HepG2 (cell line): ENCODE results near the gene NFE2L2. TPM values are rescaled to one million over a fixed set of nuclear protein-coding genes. Genes with fewer than 3 reads are reported as not detected.

Experiments
- ATAC-seq: fragments of 200-7000 bp; cut with Tn5 transposase; 3 replicates; pipeline ENCODE4 v1.9.1; 2020; ENCODE audit warnings: mild to moderate bottlenecking, moderate library complexity
- BruUV-seq: library from RNA; stranded (reverse); fragments of 400-500 nt; replicated peaks from 2 replicates; lab custom pipeline; 2021; lab: Mats Ljungman, UMichigan
- CTCF ChIA-PET: fragments of 300-600 bp; formaldehyde crosslinking; extraction: SDS; loops from one replicate; lab custom pipeline; 2021; ENCODE audit warnings: low total read pairs, inconsistent platforms, low intra/inter-chr PET ratio; lab: Yijun Ruan, JAX
- POLR2A ChIA-PET: fragments of 350-600 bp; sonication (Branson Sonifier 250); formaldehyde crosslinking; loops from one replicate; lab custom pipeline; 2020; ENCODE audit warnings: antibody characterized with exemption, inconsistent platforms; lab: Yijun Ruan, JAX
- DNase-seq: peaks from one replicate; pipeline ENCODE4 v3.0.0-alpha.2; 2015; ENCODE audit warnings: low spot score
- FAIRE-seq: peaks from 3 replicates; lab custom pipeline; 2011; peaks lifted over from hg19 to GRCh38; lab: Jason Lieb, UNC
- H2AFZ ChIP-seq: one replicate; pipeline ENCODE4 v1.6.1; 2011; ENCODE audit warnings: low read length, inconsistent platforms
- H3K27ac ChIP-seq: fragments of 300-600 bp; 3 replicates; pipeline ENCODE4 v1.8.0; 2011; ENCODE audit warnings: mixed run types, mild to moderate bottlenecking, mixed read lengths, low read length, inconsistent platforms; ENCODE audit not compliant: insufficient read depth; ENCODE audit errors: extremely low read length
- H3K27me3 ChIP-seq, 2 experiments: fragments of 200-600 bp in 1 of 2; 2 replicates in 1 of 2; 3 replicates in 1 of 2; pipeline versions ENCODE4 v1.6.0 to v1.8.0; 2011; ENCODE audit warnings: low read length in 2 of 2, mild to moderate bottlenecking in 2 of 2, moderate library complexity in 2 of 2, inconsistent platforms in 1 of 2; ENCODE audit not compliant: insufficient read depth in 2 of 2, control insufficient read depth in 1 of 2
- H3K36me3 ChIP-seq, 2 experiments: fragments of 200-600 bp in 1 of 2; replicated peaks in 1 of 2; 2 replicates in 1 of 2; 3 replicates in 1 of 2; pipeline versions ENCODE4 v1.5.1 to v1.8.0; 2011; ENCODE audit warnings: low read length in 2 of 2, inconsistent platforms in 1 of 2; ENCODE audit not compliant: insufficient read depth in 2 of 2, control insufficient read depth in 1 of 2
- H3K4me1 ChIP-seq: 2 replicates; pipeline ENCODE4 v1.5.1; 2012; ENCODE audit warnings: low read length, inconsistent platforms; ENCODE audit not compliant: insufficient read depth
- H3K4me2 ChIP-seq: 2 replicates; pipeline ENCODE4 v1.6.0; 2011; ENCODE audit warnings: low read depth, low read length, inconsistent platforms
- H3K4me3 ChIP-seq, 3 experiments: fragments of 200-600 bp in 1 of 3; sonication (generic), shearing (Covaris generic) in 1 of 3; replicated peaks in 1 of 3; 2 replicates each; pipeline ENCODE4 v1.5.1; 2011 to 2016; ENCODE audit warnings: low read length in 3 of 3, inconsistent platforms in 2 of 3, low read depth in 2 of 3, mild to moderate bottlenecking in 2 of 3, control low read depth in 1 of 3, mixed read lengths in 1 of 3; ENCODE audit not compliant: insufficient read depth in 1 of 3
- H3K79me2 ChIP-seq: one replicate; pipeline ENCODE4 v1.6.1; 2011; ENCODE audit warnings: low read length, inconsistent platforms; ENCODE audit not compliant: insufficient read depth
- H3K9ac ChIP-seq: 2 replicates; pipeline ENCODE4 v1.6.0; 2011; ENCODE audit warnings: mild to moderate bottlenecking, low read depth, low read length, inconsistent platforms; ENCODE audit not compliant: insufficient read depth
- H3K9me3 ChIP-seq: 2 replicates; pipeline ENCODE4 v1.5.1; 2012; ENCODE audit warnings: mild to moderate bottlenecking, low read length
- H4K20me1 ChIP-seq: 2 replicates; pipeline ENCODE4 v1.6.0; 2011; ENCODE audit warnings: inconsistent platforms, mild to moderate bottlenecking, low read length, moderate library complexity; ENCODE audit not compliant: insufficient read depth
- FOXP1 ChIP-seq, 2 experiments: fragments of 450-650 bp in 1 of 2; IDR thresholded peaks; 2 replicates each; pipeline ENCODE4 v1.6.1; 2017 to 2018; ENCODE audit warnings: antibody characterized with exemption in 1 of 2
- GPN1 ChIP-seq: sonication (generic); formaldehyde crosslinking; IDR thresholded peaks from 2 replicates; pipeline ENCODE4 v1.5.1; 2020; ENCODE audit warnings: missing genetic modification reagents, borderline replicate concordance
- HMG20A ChIP-seq: IDR thresholded peaks from 2 replicates; pipeline ENCODE4 v1.6.1; 2016; ENCODE audit warnings: borderline replicate concordance
- KMT2B ChIP-seq: IDR thresholded peaks from 2 replicates; pipeline ENCODE4 v1.6.1; 2016; ENCODE audit warnings: missing genetic modification reagents, missing compliant biosample characterization
- NFE2 ChIP-seq: sonication (generic); formaldehyde crosslinking; IDR thresholded peaks from 2 replicates; pipeline ENCODE4 v1.4.0; 2020; ENCODE audit warnings: missing genetic modification reagents
- NFIB ChIP-seq: sonication (generic); formaldehyde crosslinking; IDR thresholded peaks from 2 replicates; pipeline ENCODE4 v1.9.0; 2021; ENCODE audit warnings: missing genetic modification reagents, mild to moderate bottlenecking, borderline replicate concordance
- NFIC ChIP-seq: IDR thresholded peaks from 2 replicates; pipeline ENCODE4 v1.6.1; 2012; ENCODE audit warnings: mild to moderate bottlenecking, low read length, inconsistent platforms
- SIN3A ChIP-seq: IDR thresholded peaks from 2 replicates; pipeline ENCODE4 v1.6.1; 2011; ENCODE audit warnings: low read depth, mild to moderate bottlenecking, control low read depth, low read length, borderline replicate concordance
- XRCC5 ChIP-seq: fragments of 200-400 bp; formaldehyde crosslinking; optimal IDR thresholded peaks from 2 replicates; pipeline ENCODE3; 2017; ENCODE audit warnings: mild to moderate bottlenecking, low read length
- ZNF17 ChIP-seq: sonication (generic); formaldehyde crosslinking; IDR thresholded peaks from 2 replicates; pipeline ENCODE4 v1.5.0; 2020; ENCODE audit warnings: mild to moderate bottlenecking, missing genetic modification reagents
- ZNF264 ChIP-seq: sonication (generic); formaldehyde crosslinking; IDR thresholded peaks from 2 replicates; pipeline ENCODE4 v1.4.0; 2020; ENCODE audit warnings: missing genetic modification reagents
- ZNF530 ChIP-seq: sonication (generic); formaldehyde crosslinking; IDR thresholded peaks from 2 replicates; pipeline ENCODE4 v1.5.0; 2020; ENCODE audit warnings: low read depth, mild to moderate bottlenecking, missing genetic modification reagents
- ZNF841 ChIP-seq: sonication (generic); formaldehyde crosslinking; IDR thresholded peaks from 2 replicates; pipeline ENCODE4 v1.8.1; 2023; ENCODE audit warnings: missing genetic modification reagents, borderline replicate concordance
- ZSCAN29 ChIP-seq: sonication (generic); formaldehyde crosslinking; conservative IDR thresholded peaks from 2 replicates; pipeline ENCODE4 v1.4.0; 2020; ENCODE audit warnings: mild to moderate bottlenecking, missing genetic modification reagents
- WGBS: methylation state at CpG from one replicate; pipeline ENCODE4 v1.1.6; 2017; ENCODE audit warnings: low lambda C conversion rate; 5-methylcytosine and 5-hydroxymethylcytosine counted together
- in situ Hi-C: cut with HindIII; loops from 2 replicates; pipeline ENCODE4 v1.10.0; 2017; ENCODE audit warnings: low pct_unique_long_range_greater_than_20kb; ENCODE audit not compliant: extremely low pct_ligation_motif_present
- intact Hi-C: fragments of 100-400 bp; cut with micrococcal nuclease; formaldehyde crosslinking; loops from one replicate; pipeline ENCODE4 v1.10.0; 2022; ENCODE audit not compliant: unreplicated experiment
- polyA plus RNA-seq, 8 experiments: library from polyadenylated mRNA; depleted of rRNA in 3 of 8; stranded (reverse) in 7 of 8; unstranded in 1 of 8; fragments of >200 nt; fragmentation: Illumina TruSeq in 4 of 8; extraction: Trizol in 4 of 8; gene quantifications; 2 replicates each; pipeline versions ENCODE4 v1.2.1 to v1.2.3, GENCODE V29; 2011 to 2016; ENCODE audit warnings: low read depth in 4 of 8, missing spikeins in 1 of 8, mixed read lengths in 1 of 8; ENCODE audit not compliant: insufficient read depth in 1 of 8
- total RNA-seq, 5 experiments: library from RNA; depleted of rRNA; stranded (reverse); fragments of >200 nt; fragmentation: Illumina TruSeq; extraction: Trizol; gene quantifications; 2 replicates each; pipeline ENCODE4 v1.2.3, GENCODE V29; 2016; ENCODE audit warnings: low read depth in 1 of 5
- TF ChIP-seq, protein P1 (sequence below): sonication (generic); formaldehyde crosslinking; IDR thresholded peaks from 2 replicates; pipeline ENCODE4 v1.9.0; 2022; ENCODE audit warnings: missing genetic modification reagents, mild to moderate bottlenecking, borderline replicate concordance
- TF ChIP-seq, protein P2 (sequence below): sonication (generic); formaldehyde crosslinking; IDR thresholded peaks from 2 replicates; pipeline ENCODE4 v1.8.0; 2022; ENCODE audit warnings: missing genetic modification reagents, mild to moderate bottlenecking, moderate library complexity, borderline replicate concordance
- TF ChIP-seq, protein P3 (sequence below): sonication (generic); formaldehyde crosslinking; IDR thresholded peaks from 2 replicates; pipeline ENCODE4 v1.4.0; 2020; ENCODE audit warnings: missing genetic modification reagents
- TF ChIP-seq, protein P4 (sequence below): IDR thresholded peaks from 2 replicates; pipeline ENCODE4 v1.6.1; 2018; ENCODE audit warnings: missing genetic modification reagents

NFE2L2 gene
- total and polyA plus RNA-seq, 2 of the 13 experiments (the other 11 are each of a cell fraction or from before 2014, with no cell fraction given) = 84.6 to 215 TPM

DNA sequence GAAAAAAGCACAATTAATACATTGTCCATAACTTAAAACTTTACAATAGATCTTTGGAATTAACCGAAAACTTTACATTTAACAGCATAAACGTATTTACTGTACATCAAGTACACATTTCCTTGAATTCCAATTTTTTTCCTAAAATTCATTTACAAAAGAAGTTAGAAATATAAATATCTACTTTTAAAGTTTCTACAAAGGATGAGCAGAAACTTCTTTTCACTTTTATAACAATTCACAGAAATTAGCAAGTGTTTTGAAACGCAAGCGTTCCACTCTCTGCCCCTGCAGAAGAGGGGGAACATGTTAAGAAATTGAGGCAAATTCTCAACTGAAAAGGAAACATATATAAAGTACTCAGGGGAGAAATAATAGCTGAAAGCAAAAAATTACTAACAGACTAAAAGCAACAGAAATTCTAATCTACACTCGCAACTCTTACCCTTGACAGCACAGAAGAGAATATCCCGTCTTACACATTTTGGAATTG is 1.5 kb downstream of the NFE2L2 start:
- Histone ChIP-seq H3K4me3 (peak overlapping the region; percentile 94 to 99 (median 98)), H3K27ac (peak overlapping the region; percentile 100), H3K9ac (peak overlapping the region; percentile 100), H3K27me3 (no peaks in the 10 kb centered on the region; a peak in 1 of 5 replicates), H4K20me1 (peaks cover 52% of the 10 kb centered on the region), H3K79me2 (peaks cover 66% of the 10 kb centered on the region), H3K36me3 (peaks cover 0 to 6% of the 10 kb centered on the region in 2 experiments; a peak in 2 of 5 replicates), H3K9me3 (no peaks in the 10 kb centered on the region), H3K4me2 (peak overlapping the region; percentile 96), H3K4me1 (peaks cover 66% of the 10 kb centered on the region), H2AFZ (no peak overlapping the region)
- no peak for DNase-seq
- BruUV-seq = TSS peak; percentile 44
- no peak for ATAC-seq
- intact Hi-C loops = loop anchor here (1.0 to 5.0 kb wide), 5 partner anchors 34 to 154 kb away; no protein-coding TSS in a partner anchor
- FAIRE-seq = no peak
- ChIA-PET CTCF (interaction anchor here (0.9 to 3.5 kb wide), 5 partner anchors 8 to 99 kb away, joined by 5 to 24 read pairs (median 11); no protein-coding TSS in a partner anchor), POLR2A (interaction anchor here (0.6 to 5.3 kb wide), 26 partner anchors 10 to 1657 kb away, joined by 3 to 96 read pairs (median 6); partner anchors contain the start of gene HNRNPA3)
- under 1% methylated on average over 6 of the region's 6 CpGs for WGBS
- in situ Hi-C loops = loop anchor here (5.0 kb wide), 4 partner anchors 51 to 129 kb away; partner anchors contain the start of genes AGPS and HNRNPA3
- TF ChIP-seq HMG20A (CRISPR knock-in tag) (no peak), FOXP1 (IDR thresholded peaks at IDR 0.05) (no peak), FOXP1 (CRISPR knock-in tag; IDR thresholded peaks at IDR 0.05) (no peak), KMT2B (CRISPR knock-in tag) (no peak), NFE2 (CRISPR knock-in tag) (no peak), ZNF17 (no peak), ZNF841 (0 out of 2 replicates have a peak, but pooled peaks have one; percentile 68), GPN1 (no peak), NFIB (CRISPR knock-in tag) (no peak), XRCC5 (no peak), ZSCAN29 (0 out of 2 replicates have a peak, but pooled peaks have one; percentile 0), ZNF264 (CRISPR knock-in tag) (no peak), SIN3A (no peak), NFIC (no peak), ZNF530 (CRISPR knock-in tag) (no peak)
- TF ChIP-seq, protein P1, sequence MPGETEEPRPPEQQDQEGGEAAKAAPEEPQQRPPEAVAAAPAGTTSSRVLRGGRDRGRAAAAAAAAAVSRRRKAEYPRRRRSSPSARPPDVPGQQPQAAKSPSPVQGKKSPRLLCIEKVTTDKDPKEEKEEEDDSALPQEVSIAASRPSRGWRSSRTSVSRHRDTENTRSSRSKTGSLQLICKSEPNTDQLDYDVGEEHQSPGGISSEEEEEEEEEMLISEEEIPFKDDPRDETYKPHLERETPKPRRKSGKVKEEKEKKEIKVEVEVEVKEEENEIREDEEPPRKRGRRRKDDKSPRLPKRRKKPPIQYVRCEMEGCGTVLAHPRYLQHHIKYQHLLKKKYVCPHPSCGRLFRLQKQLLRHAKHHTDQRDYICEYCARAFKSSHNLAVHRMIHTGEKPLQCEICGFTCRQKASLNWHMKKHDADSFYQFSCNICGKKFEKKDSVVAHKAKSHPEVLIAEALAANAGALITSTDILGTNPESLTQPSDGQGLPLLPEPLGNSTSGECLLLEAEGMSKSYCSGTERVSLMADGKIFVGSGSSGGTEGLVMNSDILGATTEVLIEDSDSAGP (CRISPR knock-in tag) = no peak
- TF ChIP-seq, protein P2, sequence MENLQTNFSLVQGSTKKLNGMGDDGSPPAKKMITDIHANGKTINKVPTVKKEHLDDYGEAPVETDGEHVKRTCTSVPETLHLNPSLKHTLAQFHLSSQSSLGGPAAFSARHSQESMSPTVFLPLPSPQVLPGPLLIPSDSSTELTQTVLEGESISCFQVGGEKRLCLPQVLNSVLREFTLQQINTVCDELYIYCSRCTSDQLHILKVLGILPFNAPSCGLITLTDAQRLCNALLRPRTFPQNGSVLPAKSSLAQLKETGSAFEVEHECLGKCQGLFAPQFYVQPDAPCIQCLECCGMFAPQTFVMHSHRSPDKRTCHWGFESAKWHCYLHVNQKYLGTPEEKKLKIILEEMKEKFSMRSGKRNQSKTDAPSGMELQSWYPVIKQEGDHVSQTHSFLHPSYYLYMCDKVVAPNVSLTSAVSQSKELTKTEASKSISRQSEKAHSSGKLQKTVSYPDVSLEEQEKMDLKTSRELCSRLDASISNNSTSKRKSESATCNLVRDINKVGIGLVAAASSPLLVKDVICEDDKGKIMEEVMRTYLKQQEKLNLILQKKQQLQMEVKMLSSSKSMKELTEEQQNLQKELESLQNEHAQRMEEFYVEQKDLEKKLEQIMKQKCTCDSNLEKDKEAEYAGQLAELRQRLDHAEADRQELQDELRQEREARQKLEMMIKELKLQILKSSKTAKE (CRISPR knock-in tag) = no peak
- TF ChIP-seq, protein P3, sequence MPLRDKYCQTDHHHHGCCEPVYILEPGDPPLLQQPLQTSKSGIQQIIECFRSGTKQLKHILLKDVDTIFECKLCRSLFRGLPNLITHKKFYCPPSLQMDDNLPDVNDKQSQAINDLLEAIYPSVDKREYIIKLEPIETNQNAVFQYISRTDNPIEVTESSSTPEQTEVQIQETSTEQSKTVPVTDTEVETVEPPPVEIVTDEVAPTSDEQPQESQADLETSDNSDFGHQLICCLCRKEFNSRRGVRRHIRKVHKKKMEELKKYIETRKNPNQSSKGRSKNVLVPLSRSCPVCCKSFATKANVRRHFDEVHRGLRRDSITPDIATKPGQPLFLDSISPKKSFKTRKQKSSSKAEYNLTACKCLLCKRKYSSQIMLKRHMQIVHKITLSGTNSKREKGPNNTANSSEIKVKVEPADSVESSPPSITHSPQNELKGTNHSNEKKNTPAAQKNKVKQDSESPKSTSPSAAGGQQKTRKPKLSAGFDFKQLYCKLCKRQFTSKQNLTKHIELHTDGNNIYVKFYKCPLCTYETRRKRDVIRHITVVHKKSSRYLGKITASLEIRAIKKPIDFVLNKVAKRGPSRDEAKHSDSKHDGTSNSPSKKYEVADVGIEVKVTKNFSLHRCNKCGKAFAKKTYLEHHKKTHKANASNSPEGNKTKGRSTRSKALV (CRISPR knock-in tag) = no peak
- TF ChIP-seq, protein P4, sequence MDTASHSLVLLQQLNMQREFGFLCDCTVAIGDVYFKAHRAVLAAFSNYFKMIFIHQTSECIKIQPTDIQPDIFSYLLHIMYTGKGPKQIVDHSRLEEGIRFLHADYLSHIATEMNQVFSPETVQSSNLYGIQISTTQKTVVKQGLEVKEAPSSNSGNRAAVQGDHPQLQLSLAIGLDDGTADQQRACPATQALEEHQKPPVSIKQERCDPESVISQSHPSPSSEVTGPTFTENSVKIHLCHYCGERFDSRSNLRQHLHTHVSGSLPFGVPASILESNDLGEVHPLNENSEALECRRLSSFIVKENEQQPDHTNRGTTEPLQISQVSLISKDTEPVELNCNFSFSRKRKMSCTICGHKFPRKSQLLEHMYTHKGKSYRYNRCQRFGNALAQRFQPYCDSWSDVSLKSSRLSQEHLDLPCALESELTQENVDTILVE (CRISPR knock-in tag) = no peak
